ENCODE results near the gene DNM3.

- TF ChIP-seq CTCF (IDR thresholded peaks at IDR 0.05), result no peak
- TF ChIP-seq POLR2AphosphoS5 (IDR thresholded peaks at IDR 0.05), result no peak
- no peak for TF ChIP-seq POLR2A (IDR thresholded peaks at IDR 0.05)
Observed at GRCh38 chr1:172401477-172401876, 560.2 kb downstream of the DNM3 start.
